SK-N-MC (cell line): ENCODE results near the gene CYP24A1.

ENCODE experiments used
- DNase-seq: peaks from one replicate; pipeline ENCODE4 v3.0.0-alpha.2; 2011; ENCODE audit warnings: low read depth, low spot score
- H3K27ac ChIP-seq: fragments of 200-600 bp; sonication (generic); 2 replicates; pipeline ENCODE4 v1.5.1; 2016; ENCODE audit warnings: mixed run types
- H3K36me3 ChIP-seq: fragments of 200-600 bp; sonication (generic); 2 replicates; pipeline ENCODE4 v1.6.1; 2017; ENCODE audit warnings: antibody characterized with exemption, low read length, mixed read lengths; ENCODE audit not compliant: insufficient read depth
- H3K4me3 ChIP-seq: fragments of 200-600 bp; sonication (generic); 2 replicates; pipeline ENCODE4 v1.5.1; 2016
- H3K9ac ChIP-seq: fragments of 200-600 bp; sonication (generic); 2 replicates; pipeline ENCODE4 v1.8.0; 2017; ENCODE audit warnings: mixed run types, mixed read lengths; ENCODE audit not compliant: insufficient read length
- H3K9me3 ChIP-seq: fragments of 200-600 bp; sonication (generic); 2 replicates; pipeline ENCODE4 v1.6.1; 2017; ENCODE audit warnings: low read depth, mild to moderate bottlenecking, antibody characterized with exemption, low read length, moderate library complexity, mixed read lengths
- EZH2 ChIP-seq: fragments of 200-600 bp; sonication (generic); IDR thresholded peaks from one replicate; pipeline ENCODE4 v1.6.1; 2017; ENCODE audit warnings: antibody characterized with exemption
- FOXP2 ChIP-seq: optimal IDR thresholded peaks from 2 replicates; pipeline ENCODE3; 2011; ENCODE audit warnings: mild to moderate bottlenecking, moderate library complexity; ENCODE audit not compliant: insufficient read depth; ENCODE audit errors: extremely low read length, control extremely low read depth
- POLR2AphosphoS5 ChIP-seq: IDR thresholded peaks from 2 replicates; pipeline ENCODE4 v1.6.1; 2012; ENCODE audit warnings: mild to moderate bottlenecking, low read depth, low read length, borderline replicate concordance

The CYP24A1 gene

DNA sequence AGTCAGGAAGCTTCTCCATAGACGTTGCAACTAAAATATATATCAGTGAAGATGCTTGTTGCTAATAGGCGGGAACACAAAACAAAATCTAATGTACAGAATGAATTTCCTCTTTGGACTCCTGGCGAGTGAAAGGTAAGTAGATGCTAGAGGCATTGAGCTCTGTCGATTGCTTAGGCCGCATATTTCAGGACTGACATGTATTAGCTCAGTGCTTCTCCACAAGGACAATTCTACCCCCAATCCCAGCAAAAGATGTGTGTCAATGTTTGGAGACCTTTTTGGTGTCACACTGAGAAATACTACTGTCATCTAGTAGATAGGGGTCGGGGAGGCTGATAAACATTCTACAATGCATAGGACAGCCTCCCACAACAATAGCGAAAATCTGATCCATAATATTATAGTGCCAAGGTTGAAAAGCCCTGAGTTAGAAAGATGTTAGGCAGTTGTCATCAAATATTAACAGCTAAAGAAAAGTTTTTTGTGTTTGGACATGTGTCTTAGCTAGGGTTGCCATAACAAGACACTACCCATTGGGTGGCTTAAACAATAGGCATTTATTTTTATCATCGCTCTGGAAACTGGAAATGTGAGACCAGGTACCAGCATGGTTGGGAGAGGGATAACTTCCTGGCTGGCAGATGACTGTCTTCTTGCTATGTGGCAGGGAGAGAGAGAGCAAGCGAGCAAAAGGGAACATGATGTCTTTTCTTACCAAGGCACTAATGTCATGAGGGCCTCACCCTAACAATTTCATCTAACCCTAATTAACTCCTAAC lies 55.4 kb downstream of the CYP24A1 start:
- no peak overlapping the region for H3K4me3 ChIP-seq
- H3K9me3 ChIP-seq = no peaks in the 10 kb centered on the region
- DNase-seq = no peak
- H3K36me3 ChIP-seq = no peaks in the 10 kb centered on the region
- no peak for TF ChIP-seq EZH2
- TF ChIP-seq FOXP2 = no peak
- no peak for TF ChIP-seq POLR2AphosphoS5
- no peak overlapping the region for H3K9ac ChIP-seq
- no peak overlapping the region for H3K27ac ChIP-seq

DNA sequence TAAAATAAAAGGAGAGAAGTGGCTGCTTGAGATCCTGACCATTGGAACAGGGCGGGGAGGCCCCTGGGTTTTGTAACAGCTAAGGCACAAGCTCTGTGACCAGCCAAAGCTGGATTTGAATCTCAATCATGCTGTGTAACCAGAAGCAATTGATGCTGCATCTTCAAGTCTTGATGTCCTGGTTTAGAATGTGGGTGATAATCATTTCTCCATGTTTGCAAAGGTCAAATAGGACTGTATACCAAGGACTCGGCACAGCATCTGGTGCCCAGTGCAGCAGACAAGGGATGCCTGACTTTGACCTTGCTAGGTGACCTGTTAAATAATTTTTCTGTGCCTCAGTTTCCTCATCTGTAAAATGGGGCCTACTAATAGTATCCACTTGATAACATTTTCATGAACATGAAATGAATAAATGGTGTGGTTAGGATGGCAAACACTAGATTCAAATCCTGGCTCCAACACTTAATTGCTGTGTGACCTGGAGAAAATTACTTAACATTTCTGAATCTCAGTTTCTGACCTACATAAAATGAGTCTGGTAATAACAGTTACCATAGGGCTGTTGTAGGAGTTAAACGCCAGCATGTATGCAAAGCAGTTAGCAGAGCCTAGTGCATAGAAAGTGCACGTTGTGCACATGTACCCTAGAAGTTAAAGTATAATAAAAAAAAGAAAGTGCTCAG lies 57.1 kb downstream of the CYP24A1 start:
- H3K9me3 ChIP-seq = no peaks in the 10 kb centered on the region
- H3K36me3 ChIP-seq = no peaks in the 10 kb centered on the region
- H3K27ac ChIP-seq = no peak overlapping the region
- DNase-seq = no peak
- TF ChIP-seq EZH2 = no peak
- no peak for TF ChIP-seq POLR2AphosphoS5
- no peak for TF ChIP-seq FOXP2
- no peak overlapping the region for H3K9ac ChIP-seq
- no peak overlapping the region for H3K4me3 ChIP-seq

DNA sequence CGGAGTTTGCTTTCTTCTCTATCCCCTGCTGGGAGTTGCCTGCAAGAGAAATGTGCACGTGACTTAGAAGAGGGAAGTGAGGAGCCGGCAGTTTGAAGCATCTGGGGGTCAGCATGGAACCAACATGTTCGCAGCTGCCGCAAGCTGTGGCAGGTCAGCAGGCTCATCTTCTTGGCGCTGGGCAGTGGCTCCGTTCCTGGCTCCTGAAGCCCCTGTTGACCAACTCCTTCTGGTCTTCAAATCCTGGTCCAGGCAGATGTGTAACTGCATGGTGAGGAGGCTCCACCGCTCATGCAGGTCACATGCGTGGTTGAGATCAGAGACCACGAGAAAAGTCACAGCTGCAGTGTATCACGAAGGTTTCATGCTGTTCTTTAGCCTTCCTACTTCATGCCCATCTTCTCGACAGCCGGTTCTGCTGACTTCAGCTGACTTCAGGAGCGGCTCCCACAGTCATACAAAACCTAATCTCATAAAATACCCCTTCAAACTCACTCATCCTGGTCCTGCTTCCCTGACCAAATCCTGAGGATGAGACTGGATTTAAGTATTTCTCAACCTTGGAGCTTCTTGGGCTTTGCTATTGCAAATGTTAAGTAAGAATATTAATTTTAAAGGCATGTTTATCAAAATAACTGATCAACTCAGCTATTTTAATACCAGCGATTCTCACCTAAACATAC lies 58.5 kb downstream of the CYP24A1 start:
- Histone ChIP-seq H3K9me3 (no peaks in the 10 kb centered on the region), H3K27ac (no peak overlapping the region), H3K9ac (no peak overlapping the region), H3K36me3 (no peaks in the 10 kb centered on the region), H3K4me3 (no peak overlapping the region)
- no peak for TF ChIP-seq EZH2
- TF ChIP-seq FOXP2 = no peak
- no peak for TF ChIP-seq POLR2AphosphoS5
- DNase-seq = no peak

DNA sequence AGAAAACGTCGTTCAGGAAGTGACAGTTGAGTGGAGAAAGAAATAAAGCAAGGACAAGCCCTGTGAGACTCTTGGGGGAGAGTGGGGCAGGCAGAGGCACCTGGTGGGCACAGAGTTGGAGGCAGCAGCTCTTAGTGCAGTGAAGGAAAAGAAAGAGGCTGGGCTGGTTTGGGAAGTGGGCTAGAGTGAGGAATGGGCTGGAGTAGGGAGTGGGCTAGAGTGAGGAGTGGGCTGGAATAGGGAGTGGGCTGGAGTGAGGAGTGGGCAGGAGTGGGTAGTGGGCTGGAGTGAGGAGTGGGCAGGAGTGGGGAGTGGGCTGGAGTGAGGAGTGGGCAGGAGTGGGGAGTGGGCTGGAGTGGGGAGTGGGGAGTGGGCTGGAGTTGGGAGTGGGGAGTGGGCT lies 59.7 kb downstream of the CYP24A1 start:
- H3K4me3 ChIP-seq = no peak overlapping the region
- no peaks in the 10 kb centered on the region for H3K36me3 ChIP-seq
- H3K9me3 ChIP-seq = no peaks in the 10 kb centered on the region
- DNase-seq = no peak
- TF ChIP-seq FOXP2 = no peak
- no peak for TF ChIP-seq EZH2
- TF ChIP-seq POLR2AphosphoS5 = no peak
- H3K27ac ChIP-seq = no peak overlapping the region
- no peak overlapping the region for H3K9ac ChIP-seq

DNA sequence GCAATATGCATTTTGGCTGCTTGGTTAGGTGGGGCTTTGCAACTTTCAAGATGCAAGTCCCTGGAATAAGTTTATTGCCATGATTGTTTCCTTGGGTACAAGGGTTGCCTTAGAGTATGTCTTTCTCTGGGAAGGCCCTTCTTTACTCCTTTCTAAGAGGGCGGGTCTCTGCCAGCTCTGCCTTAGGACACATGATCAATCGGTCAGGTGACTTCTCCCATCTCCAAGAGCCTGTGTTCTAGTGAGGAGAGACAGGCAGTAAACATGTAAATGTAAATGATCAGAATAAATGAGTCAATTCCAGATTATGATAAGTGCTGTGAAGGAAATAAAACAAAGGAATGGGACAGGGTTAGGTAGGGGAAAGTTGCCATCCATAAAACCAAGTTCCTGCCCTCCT lies 60.2 kb downstream of the CYP24A1 start:
- no peak overlapping the region for H3K4me3 ChIP-seq
- TF ChIP-seq EZH2 (no peak), POLR2AphosphoS5 (no peak), FOXP2 (no peak)
- H3K9ac ChIP-seq = no peak overlapping the region
- H3K27ac ChIP-seq = no peak overlapping the region
- H3K36me3 ChIP-seq = no peaks in the 10 kb centered on the region
- no peaks in the 10 kb centered on the region for H3K9me3 ChIP-seq
- no peak for DNase-seq

DNA sequence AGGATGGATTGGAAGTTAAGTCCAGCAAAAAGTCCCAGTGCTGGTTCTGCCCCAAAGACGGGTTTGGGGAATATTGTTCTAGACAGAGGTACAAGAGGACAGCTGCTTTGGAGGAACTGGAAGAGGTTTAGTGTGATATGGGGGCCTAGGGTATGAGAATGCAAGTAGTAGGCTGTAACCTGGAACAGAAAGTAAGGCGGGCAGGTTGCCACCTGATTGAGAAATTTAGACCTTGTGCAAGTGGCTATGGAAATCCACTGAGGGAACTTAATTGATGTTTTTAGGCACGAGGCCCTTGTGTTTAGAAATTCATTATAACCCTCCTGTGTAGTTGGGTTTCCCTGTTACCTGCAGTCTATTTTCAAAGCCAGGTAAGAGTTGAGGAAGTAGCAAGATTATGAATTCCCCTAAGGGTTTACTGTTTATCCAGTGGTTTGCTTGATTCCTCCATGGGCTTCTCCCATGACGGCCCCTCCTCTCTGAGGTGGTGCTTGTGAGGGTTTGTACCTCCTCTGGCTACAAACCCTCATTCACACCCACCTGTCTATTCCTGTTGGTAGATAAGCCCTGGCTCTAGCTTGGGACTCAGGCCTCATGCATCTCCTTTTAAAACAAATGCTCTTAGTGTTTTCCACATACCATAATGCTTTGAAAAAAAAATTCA lies 61.4 kb downstream of the CYP24A1 start:
- no peaks in the 10 kb centered on the region for H3K9me3 ChIP-seq
- H3K36me3 ChIP-seq = no peaks in the 10 kb centered on the region
- no peak overlapping the region for H3K9ac ChIP-seq
- no peak overlapping the region for H3K4me3 ChIP-seq
- H3K27ac ChIP-seq = no peak overlapping the region
- no peak for TF ChIP-seq EZH2
- no peak for TF ChIP-seq POLR2AphosphoS5
- TF ChIP-seq FOXP2 = no peak
- DNase-seq = no peak

DNA sequence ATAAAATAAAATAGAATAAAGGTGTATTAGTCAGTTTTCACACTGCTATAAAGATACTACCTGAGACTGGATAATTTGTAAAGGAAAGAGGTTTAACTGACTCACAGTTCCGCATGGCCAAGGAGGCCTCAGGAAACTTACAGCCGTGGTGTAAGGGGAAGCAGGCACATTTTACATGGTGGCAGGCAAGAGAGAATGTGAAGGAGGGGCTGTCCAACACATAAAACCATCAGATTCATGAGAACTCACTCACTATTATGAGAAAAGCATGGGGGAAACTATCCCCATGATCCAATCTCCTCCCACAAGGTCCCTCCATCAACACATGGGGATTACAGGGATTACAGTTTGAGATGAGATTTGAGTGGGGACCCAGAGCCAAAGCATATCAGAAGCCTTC lies 62.3 kb downstream of the CYP24A1 start:
- no peak for DNase-seq
- Histone ChIP-seq H3K9me3 (no peaks in the 10 kb centered on the region), H3K36me3 (no peaks in the 10 kb centered on the region), H3K27ac (no peak overlapping the region), H3K9ac (no peak overlapping the region), H3K4me3 (no peak overlapping the region)
- TF ChIP-seq FOXP2 = no peak

DNA sequence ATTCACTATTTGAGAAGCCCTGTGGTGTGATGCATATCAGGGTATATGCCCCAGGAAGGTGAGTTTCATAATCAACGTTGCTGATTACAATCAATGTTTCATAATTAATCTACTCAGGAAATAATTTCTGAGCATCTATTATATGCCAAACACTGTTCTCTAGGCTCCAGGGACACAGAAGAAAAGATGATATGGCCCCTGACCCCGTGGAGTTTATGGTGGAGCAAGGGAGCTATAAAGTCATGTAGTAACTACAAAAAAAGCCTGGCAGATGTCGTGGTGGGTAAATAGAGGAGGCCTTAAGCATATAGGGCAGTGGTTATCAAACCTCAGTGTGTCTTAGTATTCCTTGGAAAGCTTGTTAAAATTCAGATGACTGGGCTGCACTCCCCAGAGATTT lies 63.3 kb downstream of the CYP24A1 start:
- DNase-seq = no peak
- Histone ChIP-seq H3K36me3 (no peaks in the 10 kb centered on the region), H3K4me3 (no peak overlapping the region), H3K9ac (no peak overlapping the region), H3K27ac (no peak overlapping the region), H3K9me3 (no peaks in the 10 kb centered on the region)
- TF ChIP-seq POLR2AphosphoS5 = no peak
- no peak for TF ChIP-seq EZH2
- no peak for TF ChIP-seq FOXP2
